Measurements from ENCODE around the gene MED13L.

DNA sequence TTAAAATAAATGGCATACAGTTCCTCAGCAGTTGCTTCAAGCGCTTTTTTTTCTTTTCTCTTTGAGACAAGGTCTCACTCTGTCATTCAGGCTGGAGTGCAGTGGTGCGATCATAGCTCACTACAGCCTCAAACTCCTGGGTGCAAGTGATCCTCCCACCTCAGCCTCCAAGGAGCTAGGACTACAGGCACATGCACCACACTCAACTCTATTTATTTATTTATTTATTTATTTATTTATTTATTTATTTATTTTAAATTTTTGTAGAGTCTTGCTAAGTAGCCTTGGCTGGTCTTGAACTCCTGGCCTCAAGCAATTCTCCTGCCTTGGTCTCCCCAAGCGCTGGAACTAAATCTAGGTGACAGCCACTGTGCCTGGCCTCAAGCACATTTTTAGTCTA, 132.0 kb downstream of the MED13L start:
- TF ChIP-seq ZNF274 (IDR thresholded peaks at IDR 0.05; ENCODE audit: low read depth, low read length) (no peak), YY1 (IDR thresholded peaks at IDR 0.05; ENCODE audit: insufficient read depth, insufficient read length) (no peak), SUZ12 (IDR thresholded peaks at IDR 0.05; ENCODE audit: extremely low read depth, insufficient read depth, insufficient read length) (no peak)

Measured in NT2/D1 (cell line).